KMS-11 (cell line): Measurements from ENCODE around the gene HNRNPAB.

Source experiments
- H2AFZ ChIP-seq: fragments of 200-600 bp; sonication (generic); 2 replicates; pipeline ENCODE4 v1.6.1; 2016; ENCODE audit warnings: antibody characterized with exemption, mixed run types, low read depth
- H3K27ac ChIP-seq: fragments of 200-600 bp; sonication (generic); 2 replicates; pipeline ENCODE4 v1.6.1; 2016; ENCODE audit warnings: mild to moderate bottlenecking, mixed run types
- H3K27me3 ChIP-seq: fragments of 200-600 bp; sonication (generic); 2 replicates; pipeline ENCODE4 v1.6.1; 2017; ENCODE audit warnings: mild to moderate bottlenecking, low read depth, mixed run types, moderate library complexity; ENCODE audit not compliant: insufficient read depth
- H3K36me3 ChIP-seq: fragments of 200-600 bp; sonication (generic); 2 replicates; pipeline ENCODE4 v1.6.1; 2017; ENCODE audit warnings: mild to moderate bottlenecking, mixed run types; ENCODE audit not compliant: insufficient read depth
- H3K4me1 ChIP-seq: fragments of 200-600 bp; sonication (generic); 2 replicates; pipeline ENCODE4 v1.6.1; 2016; ENCODE audit warnings: mild to moderate bottlenecking, low read depth, mixed run types; ENCODE audit not compliant: poor library complexity, severe bottlenecking
- H3K4me2 ChIP-seq: fragments of 200-600 bp; sonication (generic); 2 replicates; pipeline ENCODE4 v1.7.0; 2016; ENCODE audit warnings: mild to moderate bottlenecking, mixed run types
- H3K4me3 ChIP-seq: fragments of 200-600 bp; sonication (generic); IDR thresholded peaks from 2 replicates; pipeline ENCODE4 v1.6.1; 2017; ENCODE audit warnings: low read depth, low read length, mixed read lengths; ENCODE audit not compliant: insufficient read depth
- H3K79me2 ChIP-seq: fragments of 200-600 bp; sonication (generic); 2 replicates; pipeline ENCODE4 v1.6.1; 2016; ENCODE audit warnings: low read depth, mixed run types; ENCODE audit not compliant: insufficient read depth
- H3K9ac ChIP-seq: fragments of 200-600 bp; sonication (generic); 2 replicates; pipeline ENCODE4 v1.6.1; 2016; ENCODE audit warnings: mild to moderate bottlenecking, mixed run types
- H4K20me1 ChIP-seq: fragments of 200-600 bp; sonication (generic); 2 replicates; pipeline ENCODE4 v1.6.1; 2016; ENCODE audit warnings: mild to moderate bottlenecking, mixed run types; ENCODE audit not compliant: insufficient read depth
- TF ChIP-seq, protein P1 (sequence below): fragments of 200-600 bp; sonication (generic); conservative IDR thresholded peaks from 2 replicates; pipeline ENCODE4 v1.6.1; 2017; ENCODE audit warnings: low read depth, mild to moderate bottlenecking, antibody characterized with exemption, low read length, moderate library complexity, mixed read lengths

The HNRNPAB gene

GRCh38 chr5:178222292-178222691 lies 18.0 kb downstream of the HNRNPAB start:
- no peak overlapping the region for H3K4me3 ChIP-seq
- TF ChIP-seq, protein P1, sequence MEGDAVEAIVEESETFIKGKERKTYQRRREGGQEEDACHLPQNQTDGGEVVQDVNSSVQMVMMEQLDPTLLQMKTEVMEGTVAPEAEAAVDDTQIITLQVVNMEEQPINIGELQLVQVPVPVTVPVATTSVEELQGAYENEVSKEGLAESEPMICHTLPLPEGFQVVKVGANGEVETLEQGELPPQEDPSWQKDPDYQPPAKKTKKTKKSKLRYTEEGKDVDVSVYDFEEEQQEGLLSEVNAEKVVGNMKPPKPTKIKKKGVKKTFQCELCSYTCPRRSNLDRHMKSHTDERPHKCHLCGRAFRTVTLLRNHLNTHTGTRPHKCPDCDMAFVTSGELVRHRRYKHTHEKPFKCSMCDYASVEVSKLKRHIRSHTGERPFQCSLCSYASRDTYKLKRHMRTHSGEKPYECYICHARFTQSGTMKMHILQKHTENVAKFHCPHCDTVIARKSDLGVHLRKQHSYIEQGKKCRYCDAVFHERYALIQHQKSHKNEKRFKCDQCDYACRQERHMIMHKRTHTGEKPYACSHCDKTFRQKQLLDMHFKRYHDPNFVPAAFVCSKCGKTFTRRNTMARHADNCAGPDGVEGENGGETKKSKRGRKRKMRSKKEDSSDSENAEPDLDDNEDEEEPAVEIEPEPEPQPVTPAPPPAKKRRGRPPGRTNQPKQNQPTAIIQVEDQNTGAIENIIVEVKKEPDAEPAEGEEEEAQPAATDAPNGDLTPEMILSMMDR: no peak
- no peak overlapping the region for H3K9ac ChIP-seq
- no peak overlapping the region for H2AFZ ChIP-seq
- H4K20me1 ChIP-seq: no peaks in the 10 kb centered on the region
- H3K27me3 ChIP-seq: no peaks in the 10 kb centered on the region
- no peak overlapping the region for H3K4me2 ChIP-seq
- H3K79me2 ChIP-seq: no peaks in the 10 kb centered on the region
- no peak overlapping the region for H3K27ac ChIP-seq
- H3K36me3 ChIP-seq: no peaks in the 10 kb centered on the region
- no peaks in the 10 kb centered on the region for H3K4me1 ChIP-seq

DNA sequence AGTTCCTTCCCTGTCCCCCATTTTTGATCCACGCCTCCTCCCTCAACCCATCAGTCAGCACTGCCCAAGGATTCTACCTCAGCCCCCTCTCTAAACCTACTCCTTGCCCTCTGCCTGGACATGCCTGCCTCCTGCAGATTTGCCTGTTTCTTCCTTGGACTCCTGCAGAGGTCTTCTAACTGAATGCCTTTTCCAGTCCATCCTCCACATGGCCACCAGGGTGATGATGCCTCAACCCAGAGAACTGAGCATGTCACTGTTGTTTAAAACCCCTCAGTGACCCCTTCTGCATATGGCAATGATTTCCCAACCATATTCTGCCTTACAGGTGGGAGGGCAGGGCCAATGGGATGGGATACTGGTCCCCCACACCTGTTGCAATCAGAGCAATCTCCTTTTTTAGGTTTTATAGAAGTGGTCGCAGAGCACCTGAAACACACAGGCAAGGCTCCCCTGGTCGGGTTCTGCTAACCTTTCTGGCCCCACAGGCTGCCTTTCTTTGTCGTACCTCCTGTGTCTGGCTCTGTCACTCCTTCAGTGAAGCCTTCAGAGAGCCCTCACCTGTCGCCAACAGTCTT lies 19.0 kb downstream of the HNRNPAB start:
- Histone ChIP-seq H3K36me3 (no peaks in the 10 kb centered on the region), H3K79me2 (no peaks in the 10 kb centered on the region), H3K4me2 (no peak overlapping the region), H3K27me3 (no peaks in the 10 kb centered on the region), H3K4me3 (no peak overlapping the region), H3K27ac (no peak overlapping the region), H3K4me1 (no peaks in the 10 kb centered on the region), H3K9ac (no peak overlapping the region), H4K20me1 (no peaks in the 10 kb centered on the region), H2AFZ (no peak overlapping the region)
- TF ChIP-seq, protein P1: no peak

DNA sequence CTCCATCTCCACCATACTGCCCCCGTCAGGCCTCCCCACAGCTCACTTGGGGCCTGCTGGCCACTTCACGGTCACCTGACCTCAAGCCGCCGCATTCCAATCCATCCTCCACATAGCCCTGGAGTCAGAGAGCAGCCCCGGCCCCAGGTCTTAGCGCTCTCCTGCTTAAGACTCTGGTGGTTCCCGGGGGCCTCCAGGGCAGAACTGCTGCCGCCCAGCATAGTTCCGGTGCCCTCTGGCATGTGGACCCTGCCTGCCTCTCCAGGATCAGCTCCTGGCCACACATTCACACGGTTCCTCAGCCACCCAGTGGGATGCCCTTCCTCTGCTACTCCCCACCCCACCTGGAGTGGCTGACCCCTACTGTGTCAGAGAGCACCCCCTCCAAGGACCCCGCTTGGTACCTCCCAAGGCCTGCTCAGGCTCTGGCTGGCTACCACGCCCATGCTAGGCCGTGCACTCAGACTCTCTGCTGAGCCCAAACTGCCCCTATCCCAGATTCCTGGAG lies 19.5 kb downstream of the HNRNPAB start:
- no peaks in the 10 kb centered on the region for H4K20me1 ChIP-seq
- no peaks in the 10 kb centered on the region for H3K79me2 ChIP-seq
- H3K36me3 ChIP-seq: no peaks in the 10 kb centered on the region
- no peak overlapping the region for H3K4me3 ChIP-seq
- H3K27ac ChIP-seq: no peak overlapping the region
- no peaks in the 10 kb centered on the region for H3K4me1 ChIP-seq
- TF ChIP-seq, protein P1: no peak
- H3K4me2 ChIP-seq: no peak overlapping the region
- H3K27me3 ChIP-seq: no peaks in the 10 kb centered on the region
- no peak overlapping the region for H2AFZ ChIP-seq
- H3K9ac ChIP-seq: no peak overlapping the region

GRCh38 chr5:178224403-178224802 lies 20.1 kb downstream of the HNRNPAB start:
- Histone ChIP-seq H3K27me3 (no peaks in the 10 kb centered on the region), H3K4me1 (no peaks in the 10 kb centered on the region), H4K20me1 (no peaks in the 10 kb centered on the region), H3K4me2 (no peak overlapping the region), H3K9ac (no peak overlapping the region), H3K4me3 (no peak overlapping the region), H3K27ac (no peak overlapping the region), H3K79me2 (no peaks in the 10 kb centered on the region), H3K36me3 (no peaks in the 10 kb centered on the region), H2AFZ (no peak overlapping the region)
- TF ChIP-seq, protein P1: no peak
